Stomach (tissue), 9 donors: ENCODE data around the gene XYLT1. TPM values are rescaled to one million over a fixed set of nuclear protein-coding genes. Genes with fewer than 3 reads are reported as not detected.
"Not testable (repeated sequence)": the region's sequence is repeated elsewhere in the genome, so short reads cannot be mapped to it uniquely, and the experiment has no call there.

Experiments
- DNase-seq, 2 donors: peaks; one replicate each; pipeline versions ENCODE4 v3.0.0 to v3.0.0-alpha.2; 2013 to 2019
- H3K27ac ChIP-seq, 5 donors: fragments of 200-600 bp in 4 of 5; sonication (generic) in 4 of 5; one replicate each; pipeline ENCODE4 v1.5.1; 2013 to 2019; ENCODE audit warnings: mild to moderate bottlenecking in 1 of 5, moderate library complexity in 1 of 5
- H3K27me3 ChIP-seq, 3 donors: fragments of 200-600 bp; sonication (generic); one replicate each; pipeline ENCODE4 v1.5.1; 2017 to 2019; ENCODE audit warnings: mixed run types in 1 of 3
- H3K36me3 ChIP-seq, 4 donors: fragments of 200-600 bp; sonication (generic); 1 replicate in 3 of 4; 2 replicates in 1 of 4; pipeline ENCODE4 v1.5.1; 2016 to 2019
- H3K4me1 ChIP-seq, 4 donors: fragments of 200-600 bp; sonication (generic); one replicate each; pipeline ENCODE4 v1.5.1; 2016 to 2019
- H3K4me3 ChIP-seq, 4 donors: fragments of 200-600 bp; sonication (generic) in 3 of 4; one replicate each; pipeline ENCODE4 v1.5.1; 2016 to 2019; ENCODE audit warnings: mild to moderate bottlenecking in 1 of 4
- H3K9me3 ChIP-seq, 4 donors: fragments of 200-600 bp; sonication (generic); one replicate each; pipeline ENCODE4 v1.5.1; 2016 to 2019
- EP300 ChIP-seq: sonication (generic); formaldehyde crosslinking; IDR thresholded peaks from one replicate; pipeline ENCODE4 v1.6.1; 2017; ENCODE audit warnings: antibody characterized with exemption
- POLR2A ChIP-seq, 4 donors: fragments of 450-650 bp; IDR thresholded peaks; one replicate each; pipeline ENCODE4 v1.6.1; 2016; ENCODE audit warnings: antibody characterized with exemption in 4 of 4, control low read depth in 2 of 4, mild to moderate bottlenecking in 1 of 4, moderate library complexity in 1 of 4
- POLR2AphosphoS5 ChIP-seq, 3 donors: sonication (generic); formaldehyde crosslinking; IDR thresholded peaks; one replicate each; pipeline ENCODE4 v1.6.1; 2016; ENCODE audit warnings: antibody characterized with exemption in 3 of 3
- WGBS, 5 donors: extraction: QIAGEN DNeasy Blood & Tissue Kit in 3 of 5; methylation state at CpG; one replicate each; pipeline versions ENCODE4 v1.1.5 to v1.1.7; 2013 to 2018; 5-methylcytosine and 5-hydroxymethylcytosine counted together
- intact Hi-C: fragments of 100-400 bp; cut with DNase I; formaldehyde crosslinking; loops from one replicate; pipeline ENCODE4 v1.15.1; 2023; ENCODE audit warnings: low total_unique reads
- polyA plus RNA-seq, 3 donors: library from polyadenylated mRNA; stranded (reverse); fragments of 200-250 nt; gene quantifications; one replicate each; pipeline ENCODE4 v1.2.3, GENCODE V29; 2013
- total RNA-seq, 5 donors: library from RNA; depleted of rRNA; stranded (reverse); fragments of >200 nt; gene quantifications; one replicate each; pipeline versions ENCODE4 v1.1.0 to v1.2.3, GENCODE V29; 2014 to 2016
- TF ChIP-seq, protein P1 (sequence below), 7 experiments: fragments of 450-650 bp in 4 of 7; fragments of 200-600 bp in 3 of 7; sonication (generic) in 3 of 7; IDR thresholded peaks; one replicate each; pipeline ENCODE4 v1.5.1; 2016 to 2019; ENCODE audit warnings: antibody characterized with exemption in 7 of 7, control low read depth in 2 of 7, mild to moderate bottlenecking in 1 of 7
- donor health status: healthy with polysubstance abuse.
- donor health status: Bipolar disorder and iron deficiency.
- donor health status: healthy.

Gene XYLT1
- total and polyA plus RNA-seq, 8 donors: 0.87 to 59.5 (median 9.5) TPM

DNA sequence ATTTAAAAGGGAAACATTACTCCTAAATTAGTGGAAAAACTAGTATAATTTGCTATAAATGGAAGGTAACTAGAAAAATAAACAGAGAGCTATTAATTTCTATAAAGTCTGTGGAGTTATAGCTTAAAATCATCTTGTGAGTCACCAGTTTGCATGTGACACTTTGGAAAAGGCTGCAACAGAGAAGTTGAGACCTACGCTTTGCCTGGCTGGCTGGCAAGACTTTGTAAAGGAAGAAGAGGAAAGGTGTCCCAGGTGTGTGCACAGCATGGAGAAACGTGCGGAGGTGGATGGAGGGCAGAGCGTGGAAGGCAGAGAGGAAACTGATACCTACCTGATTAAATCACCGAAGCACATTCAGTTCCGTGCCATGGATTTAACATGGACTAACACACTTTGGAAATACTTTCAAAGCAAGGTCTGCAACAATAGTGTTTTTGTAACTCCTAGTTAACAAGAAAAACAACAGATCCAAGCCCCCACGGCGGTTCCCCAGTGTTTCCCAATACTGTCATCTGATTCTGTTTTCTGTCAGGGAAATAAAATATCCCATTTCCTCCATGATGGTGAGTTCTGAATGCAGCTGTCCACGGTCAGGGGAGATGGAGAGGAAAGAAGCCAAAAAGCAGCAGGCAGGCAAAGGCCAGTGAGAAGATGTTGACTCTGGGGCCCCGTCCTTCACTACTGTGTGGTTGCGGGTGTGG lies 134.8 kb downstream of the XYLT1 start:
- Histone ChIP-seq H3K36me3 (no peaks in the 10 kb centered on the region), H3K9me3 (no peaks in the 10 kb centered on the region), H3K4me3 (no peak overlapping the region), H3K27me3 (no peaks in the 10 kb centered on the region), H3K27ac (peak overlapping the region in 1 of 5 donors; percentile 78), H3K4me1 (peaks cover 6 to 43% (median 15%) of the 10 kb centered on the region in 4 donors)
- intact Hi-C loops: no loop called here
- TF ChIP-seq POLR2AphosphoS5 (IDR thresholded peaks at IDR 0.05): no peak
- no peak for TF ChIP-seq EP300
- TF ChIP-seq POLR2A (IDR thresholded peaks at IDR 0.05): no peak
- TF ChIP-seq, protein P1, sequence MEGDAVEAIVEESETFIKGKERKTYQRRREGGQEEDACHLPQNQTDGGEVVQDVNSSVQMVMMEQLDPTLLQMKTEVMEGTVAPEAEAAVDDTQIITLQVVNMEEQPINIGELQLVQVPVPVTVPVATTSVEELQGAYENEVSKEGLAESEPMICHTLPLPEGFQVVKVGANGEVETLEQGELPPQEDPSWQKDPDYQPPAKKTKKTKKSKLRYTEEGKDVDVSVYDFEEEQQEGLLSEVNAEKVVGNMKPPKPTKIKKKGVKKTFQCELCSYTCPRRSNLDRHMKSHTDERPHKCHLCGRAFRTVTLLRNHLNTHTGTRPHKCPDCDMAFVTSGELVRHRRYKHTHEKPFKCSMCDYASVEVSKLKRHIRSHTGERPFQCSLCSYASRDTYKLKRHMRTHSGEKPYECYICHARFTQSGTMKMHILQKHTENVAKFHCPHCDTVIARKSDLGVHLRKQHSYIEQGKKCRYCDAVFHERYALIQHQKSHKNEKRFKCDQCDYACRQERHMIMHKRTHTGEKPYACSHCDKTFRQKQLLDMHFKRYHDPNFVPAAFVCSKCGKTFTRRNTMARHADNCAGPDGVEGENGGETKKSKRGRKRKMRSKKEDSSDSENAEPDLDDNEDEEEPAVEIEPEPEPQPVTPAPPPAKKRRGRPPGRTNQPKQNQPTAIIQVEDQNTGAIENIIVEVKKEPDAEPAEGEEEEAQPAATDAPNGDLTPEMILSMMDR (IDR thresholded peaks at IDR 0.05): no peak
- WGBS, 5 donors: 67 to 81% (median 74%) methylated on average over 11 of the region's 11 CpGs
- no peak for DNase-seq

DNA sequence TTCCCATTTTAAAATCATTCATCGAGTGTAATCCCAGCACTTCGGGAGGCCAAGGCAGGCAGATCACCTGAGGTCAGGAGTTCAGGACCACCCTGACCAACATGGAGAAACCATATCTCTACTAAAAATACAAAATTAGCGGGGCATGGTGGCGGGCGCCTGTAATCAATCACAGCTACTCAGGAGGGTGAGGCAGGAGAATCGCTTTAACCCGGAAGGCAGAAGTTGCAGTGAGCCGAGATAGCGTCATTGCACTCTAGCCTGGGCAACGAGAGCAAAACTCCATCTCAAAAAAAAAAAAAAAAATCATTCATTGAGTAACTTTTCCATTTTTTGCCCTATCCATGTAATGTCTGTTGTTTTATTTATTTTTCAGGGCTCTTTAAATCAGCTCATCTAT lies 135.4 kb downstream of the XYLT1 start:
- DNase-seq, H3K27me3 ChIP-seq, H3K36me3 ChIP-seq, H3K4me3 ChIP-seq, intact Hi-C loops, H3K9me3 ChIP-seq: not testable (repeated sequence)
- H3K4me1 ChIP-seq: peaks cover under 1 to 42% (median 10%) of the 10 kb centered on the region in 4 donors
- 77 to 93% (median 87%) methylated on average over 10 of the region's 10 CpGs for WGBS, 5 donors
- peak overlapping the region in 2 of 5 donors; percentile 49 to 78 for H3K27ac ChIP-seq

DNA sequence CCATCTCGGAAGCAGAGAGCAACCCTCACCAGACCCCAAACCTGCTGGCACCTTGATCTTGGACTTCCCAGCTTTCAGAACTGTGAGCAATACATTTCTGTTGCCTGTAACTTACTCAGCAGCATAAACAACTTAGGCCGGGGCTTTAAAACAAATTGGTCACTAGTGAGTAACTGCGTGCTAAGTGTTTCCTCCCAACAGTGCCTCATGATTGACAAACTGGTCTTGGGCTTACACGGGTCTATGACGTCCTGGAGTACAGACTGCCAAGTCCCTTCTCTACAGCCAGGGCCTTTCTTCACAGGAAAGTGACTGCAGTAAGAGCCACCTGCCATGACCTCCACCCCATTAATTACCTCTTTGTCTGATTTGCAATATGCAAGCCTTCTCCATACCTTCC lies 136.7 kb downstream of the XYLT1 start:
- peak overlapping the region in 3 of 5 donors; percentile 27 to 78 (median 64) for H3K27ac ChIP-seq
- no peaks in the 10 kb centered on the region for H3K9me3 ChIP-seq
- H3K36me3 ChIP-seq: no peaks in the 10 kb centered on the region
- no peak overlapping the region for H3K4me3 ChIP-seq
- H3K4me1 ChIP-seq: peaks cover 0 to 50% (median 18%) of the 10 kb centered on the region in 4 donors
- TF ChIP-seq POLR2AphosphoS5 (IDR thresholded peaks at IDR 0.05): peak in 2 of 3 donors; percentile 53
- no peak for TF ChIP-seq EP300
- peak in 1 of 2 donors; percentile 59 for DNase-seq
- intact Hi-C loops: no loop called here
- no peaks in the 10 kb centered on the region for H3K27me3 ChIP-seq
- 53 to 65% (median 59%) methylated on average over 5 of the region's 5 CpGs for WGBS, 5 donors

DNA sequence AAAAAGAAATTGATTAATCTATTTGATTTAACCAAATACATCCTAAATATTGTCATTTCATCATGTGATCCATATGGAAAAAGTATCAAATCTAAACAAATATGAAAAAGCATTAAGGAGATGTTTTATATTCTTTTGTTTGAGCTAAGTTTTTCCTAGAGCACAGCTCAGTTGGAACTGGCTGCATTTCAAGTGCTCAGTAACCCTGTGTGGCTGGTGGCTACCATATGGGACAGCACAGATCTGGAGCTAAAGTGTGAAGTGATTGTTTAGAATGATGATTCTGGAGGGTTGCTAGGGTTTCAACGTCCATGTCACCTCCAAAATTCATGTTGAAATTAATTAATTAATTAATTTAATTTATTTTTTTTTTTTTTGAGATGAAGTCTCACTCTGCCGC lies 137.5 kb downstream of the XYLT1 start:
- H3K4me1 ChIP-seq: peaks cover 0 to 59% (median 26%) of the 10 kb centered on the region in 4 donors
- no peak for DNase-seq
- intact Hi-C loops: no loop called here
- H3K9me3 ChIP-seq: no peaks in the 10 kb centered on the region
- no peaks in the 10 kb centered on the region for H3K36me3 ChIP-seq
- 74 to 96% (median 86%) methylated on average over 2 of the region's 2 CpGs for WGBS, 5 donors
- peak overlapping the region in 2 of 5 donors; percentile 64 to 78 for H3K27ac ChIP-seq
- TF ChIP-seq EP300 (no peak), POLR2A (IDR thresholded peaks at IDR 0.05) (no peak), POLR2AphosphoS5 (IDR thresholded peaks at IDR 0.05) (no peak)
- TF ChIP-seq, protein P1 (IDR thresholded peaks at IDR 0.05): no peak
- no peak overlapping the region for H3K4me3 ChIP-seq
- H3K27me3 ChIP-seq: no peaks in the 10 kb centered on the region

DNA sequence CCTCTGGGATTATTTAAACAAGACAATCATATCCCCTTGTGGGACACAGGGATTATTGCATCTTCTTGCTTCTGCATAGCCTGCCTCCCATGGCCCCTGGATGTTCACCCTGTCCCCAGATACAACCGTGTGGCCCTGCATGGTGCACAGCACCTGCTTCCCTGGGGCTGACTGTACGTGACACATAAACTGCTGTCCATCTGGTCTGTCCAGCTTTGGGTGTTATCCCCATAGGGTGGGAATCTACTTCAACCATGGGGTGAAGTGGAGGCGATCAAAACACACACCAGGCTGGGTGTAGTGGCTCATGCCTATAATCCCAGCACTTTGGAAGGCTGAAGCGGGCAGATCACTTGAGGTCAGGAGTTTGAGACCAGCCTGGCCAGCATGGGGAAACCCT lies 138.8 kb downstream of the XYLT1 start:
- H3K4me1 ChIP-seq: peaks cover 0 to 66% (median 27%) of the 10 kb centered on the region in 4 donors
- no peaks in the 10 kb centered on the region for H3K27me3 ChIP-seq
- DNase-seq: no peak
- intact Hi-C loops: no loop called here
- H3K4me3 ChIP-seq: no peak overlapping the region
- H3K9me3 ChIP-seq: no peaks in the 10 kb centered on the region
- 93 to 97% (median 96%) methylated on average over 3 to 4 of the region's 4 CpGs for WGBS, 5 donors
- H3K36me3 ChIP-seq: no peaks in the 10 kb centered on the region
- TF ChIP-seq POLR2A (IDR thresholded peaks at IDR 0.05) (no peak), POLR2AphosphoS5 (IDR thresholded peaks at IDR 0.05) (no peak)
- TF ChIP-seq, protein P1 (IDR thresholded peaks at IDR 0.05): no peak
- peak overlapping the region in 1 of 5 donors; percentile 78 for H3K27ac ChIP-seq
